Posterior vena cava (tissue), 2 donors: ENCODE measurements around the gene ZNF107. TPM values are rescaled to one million over a fixed set of nuclear protein-coding genes. Genes with fewer than 3 reads are reported as not detected.
"Not testable (repeated sequence)": the region's sequence is repeated elsewhere in the genome, so short reads cannot be mapped to it uniquely, and the experiment has no call there.

ENCODE experiments used
- DNase-seq: peaks from one replicate; pipeline ENCODE4 v3.0.0-alpha.2; 2020; ENCODE audit warnings: low spot score
- intact Hi-C, 2 donors: fragments of 100-400 bp; cut with DNase I; formaldehyde crosslinking; loops; one replicate each; pipeline versions ENCODE4 v1.14.1 to v1.14.2; 2022 to 2023
- total RNA-seq, 2 donors: library from RNA; stranded (reverse); fragmentation: NEBNext Ultra II Directional; extraction: Animal tissue kit (Norgen Biotek cat#: 25700); gene quantifications; one replicate each; pipeline ENCODE4 v1.2.1, GENCODE V29; 2021
- donor health status: DM: yes; HTN: yes; CAD: no.
- donor health status: DM: yes; HTN: yes; CAD: no.

The ZNF107 gene
- total RNA-seq, 2 donors from 2014 or later, result 5.6 to 7.2 TPM

DNA sequence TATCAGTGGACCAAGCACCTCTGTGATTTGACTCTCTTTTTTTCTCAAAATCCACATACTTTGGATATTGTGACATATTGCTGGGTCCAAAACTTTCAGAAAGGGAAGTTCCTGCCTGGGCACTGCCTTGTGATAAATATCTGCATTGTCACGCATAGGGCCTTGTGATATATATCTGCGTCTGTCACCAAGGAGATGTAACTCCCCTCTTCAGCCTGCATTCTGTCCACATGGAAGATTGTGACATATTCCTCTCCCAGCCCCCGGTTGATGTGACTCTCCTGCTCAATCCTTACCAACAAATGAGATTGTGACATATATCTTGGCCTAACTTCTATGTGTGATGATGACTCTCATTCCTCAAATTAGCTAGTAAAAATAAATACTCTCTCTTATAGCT, 25.4 kb upstream of the ZNF107 start:
- no peak for DNase-seq

DNA sequence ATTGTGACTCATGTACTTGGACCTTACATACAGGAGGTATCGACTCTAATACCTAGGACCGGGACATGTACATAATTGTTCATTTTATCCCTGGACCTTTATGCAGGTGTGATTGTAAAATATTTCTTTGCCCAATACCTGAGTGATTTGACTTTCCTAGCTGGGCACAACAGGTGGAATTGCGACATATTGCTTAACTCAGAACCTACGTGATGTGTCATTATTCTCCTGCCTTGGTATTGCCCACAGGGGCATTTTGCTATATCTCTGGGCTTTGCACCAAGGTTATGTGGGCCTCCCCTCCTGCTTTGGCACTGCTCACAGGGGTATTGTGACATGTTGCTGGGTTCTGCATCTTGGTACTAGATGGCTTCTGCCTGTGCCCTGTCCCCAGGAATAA, 23.9 kb upstream of the ZNF107 start:
- intact Hi-C loops, result no loop called here

More for the DNA sequence above, 25.4 kb upstream of the ZNF107 start:
- intact Hi-C loops, result no loop called here

DNA sequence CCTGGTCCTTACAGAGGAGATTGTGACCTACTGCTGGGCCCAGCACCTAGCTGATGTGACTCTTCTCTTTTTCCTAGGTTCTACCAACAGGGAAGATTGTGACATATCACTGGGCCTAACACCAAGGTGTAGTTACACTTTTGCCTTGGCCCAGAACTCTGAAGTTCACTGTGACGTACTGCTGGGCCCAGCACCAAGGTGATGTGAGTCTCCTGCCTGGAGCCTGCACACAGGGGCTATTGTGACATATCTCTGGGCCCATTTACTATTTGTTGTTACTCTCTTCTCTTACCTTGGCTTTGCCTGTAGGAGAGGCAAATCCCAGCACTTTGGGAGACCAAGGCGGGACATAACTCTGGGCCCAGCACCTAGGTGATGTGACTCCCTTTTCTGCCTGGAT, 23.1 kb upstream of the ZNF107 start:
- intact Hi-C loops, result no loop called here
- no peak for DNase-seq

More for the DNA sequence above, 23.9 kb upstream of the ZNF107 start:
- DNase-seq, result no peak

DNA sequence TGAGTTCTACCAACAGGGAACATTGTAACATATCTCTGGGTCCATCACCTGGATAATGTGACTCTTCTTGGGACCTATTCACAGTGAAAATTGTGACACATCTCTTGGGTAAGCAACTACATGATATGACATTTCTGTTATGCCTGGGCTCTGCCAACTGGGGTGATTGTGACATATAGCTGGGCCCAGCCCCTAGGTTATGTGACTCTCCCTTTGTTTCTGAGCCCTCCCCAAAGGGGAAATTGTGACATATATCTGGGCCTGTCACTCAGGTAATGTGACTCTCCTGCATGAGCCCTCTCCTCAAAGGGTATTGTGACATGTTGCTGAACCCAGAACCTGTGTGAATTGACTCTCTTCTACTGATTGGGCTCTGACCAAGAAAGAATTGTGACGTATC, 22.4 kb upstream of the ZNF107 start:
- DNase-seq, result no peak
- intact Hi-C loops, result no loop called here

DNA sequence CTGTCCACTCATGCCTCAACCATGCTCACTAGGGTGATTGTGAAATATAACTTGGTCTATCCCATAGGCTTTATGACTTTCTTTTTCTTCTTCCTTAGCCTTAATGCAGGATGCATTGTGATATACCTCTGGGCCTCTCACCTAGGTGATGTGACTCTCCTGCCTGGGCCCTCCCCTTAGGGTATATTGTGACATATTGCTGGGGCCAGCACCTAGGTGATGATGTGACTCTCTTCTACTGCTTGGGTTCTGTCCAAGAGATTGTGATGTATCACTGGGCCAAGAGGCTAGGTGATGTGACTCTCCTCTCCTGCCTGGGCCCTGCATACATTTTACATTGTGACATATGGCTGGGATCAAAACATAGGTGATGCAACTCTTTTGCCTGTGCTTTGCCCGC, 14.7 kb upstream of the ZNF107 start:
- intact Hi-C loops, result no loop called here
- DNase-seq, result no peak

DNA sequence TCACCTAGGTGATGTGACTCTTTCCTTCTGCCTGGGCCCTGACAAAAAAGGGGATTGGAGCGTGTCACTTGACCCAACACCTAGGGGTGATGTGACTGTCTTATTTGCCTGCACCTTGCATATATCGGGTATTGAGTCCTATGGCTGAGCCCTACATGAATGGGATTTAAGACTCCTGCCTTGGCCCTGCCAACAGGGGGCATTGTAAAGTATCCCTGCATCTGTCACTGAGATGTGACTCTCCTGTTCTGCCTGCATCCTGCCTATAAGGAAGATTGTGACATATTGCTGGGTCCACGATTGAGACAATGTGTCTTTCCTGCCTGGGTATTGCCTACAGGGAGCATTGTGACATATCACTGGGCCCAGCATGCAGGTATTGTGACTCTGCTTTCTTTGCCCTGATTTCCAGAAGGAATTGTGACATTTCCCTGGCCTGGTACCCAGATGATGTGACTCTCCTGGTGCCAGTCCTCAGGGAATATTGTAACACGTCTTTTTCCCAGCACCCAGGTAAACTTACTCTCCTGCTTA, 14.2 kb upstream of the ZNF107 start:
- intact Hi-C loops, result no loop called here
- no peak for DNase-seq

DNA sequence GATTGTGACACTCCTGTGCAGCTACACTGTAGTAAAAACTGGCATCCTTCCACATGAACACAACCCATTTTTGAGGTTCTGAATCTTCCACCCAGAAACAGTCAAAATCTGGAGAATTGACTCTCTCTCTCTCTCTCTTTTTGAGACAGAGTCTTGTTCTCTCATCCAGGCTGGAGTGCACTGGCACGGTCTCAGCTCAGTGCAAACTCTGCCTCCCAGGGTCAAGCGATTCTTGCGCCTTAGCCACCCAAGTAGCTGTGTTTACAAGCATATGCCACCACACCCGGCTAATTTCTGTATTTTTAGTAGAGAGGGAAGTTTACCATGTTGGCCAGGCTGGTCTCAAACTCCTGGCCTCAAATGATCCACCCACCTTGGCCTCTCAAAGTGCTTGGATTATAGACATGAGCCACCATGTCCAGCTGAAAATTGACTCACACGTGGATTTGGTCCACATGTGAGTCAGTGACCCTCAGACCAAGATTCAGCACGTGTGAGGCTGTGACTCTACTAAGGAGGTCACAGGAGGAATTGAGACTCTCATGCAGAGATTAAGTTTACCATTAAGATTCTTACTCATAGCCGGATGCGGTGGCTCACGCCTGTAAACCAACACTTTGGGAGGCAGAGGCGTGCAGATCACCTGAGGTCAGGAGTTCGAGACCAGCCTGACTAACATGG, 12.1 kb upstream of the ZNF107 start:
- intact Hi-C loops, result no loop called here
- DNase-seq, result no peak

DNA sequence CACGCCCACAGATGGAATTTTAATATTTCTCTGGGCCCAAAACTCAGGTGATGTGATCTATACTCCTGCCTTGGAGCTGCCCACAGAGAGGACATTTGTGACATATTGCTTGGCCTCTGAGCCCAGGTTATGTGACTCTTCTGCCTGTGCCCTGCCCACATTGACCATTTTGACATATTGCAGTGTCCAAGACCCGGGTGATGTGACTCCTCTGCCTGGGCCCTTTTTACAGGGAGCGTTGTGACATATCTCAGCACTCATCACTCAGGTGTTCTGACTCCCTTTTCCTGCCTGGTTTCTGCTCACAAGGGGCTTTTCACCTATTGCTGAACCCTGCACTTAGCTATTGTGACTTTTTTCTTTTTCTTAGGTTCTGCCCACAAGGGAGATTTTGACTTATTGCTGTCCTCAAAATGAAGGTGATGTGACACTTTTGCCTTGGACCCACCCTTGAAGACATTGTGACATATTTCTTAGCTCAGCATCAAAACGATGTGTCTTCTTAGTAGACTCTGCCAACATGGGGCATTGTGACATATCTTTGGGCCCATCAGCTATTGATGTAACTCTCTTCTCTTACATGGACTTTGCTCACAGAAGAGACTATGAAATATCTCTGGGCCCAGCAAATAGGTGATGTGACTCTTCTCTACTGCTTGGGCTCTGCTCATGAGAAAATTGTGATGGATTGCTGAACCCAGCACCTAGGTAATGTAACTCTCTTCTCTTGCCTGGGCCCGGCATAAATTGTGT, 11.0 kb upstream of the ZNF107 start:
- DNase-seq, result no peak
- intact Hi-C loops, result no loop called here

DNA sequence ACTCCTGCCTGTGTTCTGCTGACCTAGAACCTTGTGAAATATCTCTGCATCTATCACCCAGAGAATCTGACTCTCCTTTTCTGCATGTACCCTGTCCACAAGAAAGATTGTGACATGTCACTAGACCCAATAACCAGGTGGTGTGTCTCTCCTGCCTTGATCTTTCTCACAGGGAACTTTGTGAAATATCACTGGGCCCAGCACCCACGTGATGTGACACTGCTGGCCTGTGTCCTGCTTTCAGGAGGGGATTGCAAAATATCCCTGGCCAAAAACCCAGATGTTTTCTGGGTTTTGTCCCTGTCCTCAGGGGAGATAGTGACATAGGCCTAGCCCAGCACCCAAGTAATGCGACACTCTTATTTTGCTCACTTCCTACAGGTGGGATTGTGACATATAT, 10.1 kb upstream of the ZNF107 start:
- no peak for DNase-seq
- intact Hi-C loops, result no loop called here

DNA sequence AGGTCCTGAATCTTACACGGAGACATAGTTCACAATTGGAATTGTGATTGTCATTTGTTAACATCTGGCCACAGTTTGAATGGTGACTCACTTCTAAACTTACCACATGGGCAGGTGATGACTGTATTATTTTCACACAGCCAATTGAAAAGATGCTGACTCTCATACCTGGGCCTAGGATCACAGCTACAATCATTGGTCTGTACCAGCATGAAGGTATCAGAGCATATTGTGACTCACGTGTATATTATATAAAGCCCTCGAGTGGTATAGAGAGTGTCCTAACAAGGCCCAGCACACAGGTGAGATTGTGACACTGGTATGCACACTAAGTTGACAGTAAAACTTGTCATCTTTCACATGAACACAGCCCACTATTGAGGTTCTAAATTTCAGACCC, 9.4 kb upstream of the ZNF107 start:
- no peak for DNase-seq
- intact Hi-C loops, result no loop called here

DNA sequence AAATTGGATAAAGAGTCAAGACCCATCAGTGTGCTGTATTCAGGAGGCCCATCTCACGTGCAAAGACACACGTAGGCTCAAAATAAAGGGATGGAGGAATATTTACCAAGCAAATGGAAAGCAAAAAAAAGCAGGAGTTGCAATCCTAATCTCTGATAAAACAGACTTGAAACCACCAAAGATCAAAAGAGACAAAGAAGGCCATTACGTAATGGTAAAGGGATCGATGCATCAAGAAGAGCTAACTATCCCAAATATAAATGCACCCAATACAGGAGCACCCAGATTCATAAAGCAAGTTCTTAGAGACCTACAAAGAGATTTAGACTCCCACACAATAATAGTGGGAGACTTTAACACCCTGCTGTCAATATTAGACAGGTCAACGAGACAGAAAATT, 3.8 kb upstream of the ZNF107 start:
- DNase-seq, intact Hi-C loops: not testable (repeated sequence)

DNA sequence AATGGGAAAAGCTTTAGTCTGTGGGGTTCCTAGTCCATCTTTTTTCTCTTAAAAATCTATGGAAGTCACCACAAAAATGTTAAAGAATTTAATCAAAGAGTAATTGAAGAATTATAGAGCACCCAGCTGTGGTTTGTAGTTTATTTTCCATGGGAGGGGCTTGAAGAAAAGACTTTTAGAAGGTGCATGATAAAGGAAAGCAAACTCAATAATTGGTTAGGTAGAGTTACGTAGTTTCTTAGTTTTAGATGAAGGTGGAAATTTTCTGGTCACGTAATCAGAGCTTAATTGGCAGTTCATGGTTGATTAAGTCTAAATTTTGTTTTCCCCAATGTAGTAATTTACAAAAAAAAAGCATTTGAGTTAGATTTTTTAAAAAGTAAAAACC, 724 bp downstream of the ZNF107 start:
- DNase-seq, result no peak
- intact Hi-C loops, result no loop called here

DNA sequence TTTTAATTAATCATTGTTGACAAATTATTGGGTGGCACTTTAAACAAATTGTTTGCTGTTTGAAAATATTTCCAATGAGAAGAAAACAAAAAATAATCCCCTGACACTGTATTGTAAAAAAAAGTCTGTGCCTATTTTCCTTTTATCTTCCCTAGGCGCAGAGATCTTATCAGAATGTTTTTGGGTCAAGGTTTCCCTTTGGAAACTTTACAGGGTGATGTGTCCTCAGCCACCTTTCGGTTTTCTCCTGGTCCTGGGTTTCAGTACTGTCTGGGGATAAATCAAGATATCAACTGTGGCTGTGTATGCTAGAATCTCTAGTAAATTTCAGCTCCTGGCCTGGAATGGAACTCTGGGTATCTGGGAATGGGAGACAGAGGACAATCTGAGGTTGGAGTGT, 1.4 kb downstream of the ZNF107 start:
- intact Hi-C loops, result no loop called here
- DNase-seq, result no peak

DNA sequence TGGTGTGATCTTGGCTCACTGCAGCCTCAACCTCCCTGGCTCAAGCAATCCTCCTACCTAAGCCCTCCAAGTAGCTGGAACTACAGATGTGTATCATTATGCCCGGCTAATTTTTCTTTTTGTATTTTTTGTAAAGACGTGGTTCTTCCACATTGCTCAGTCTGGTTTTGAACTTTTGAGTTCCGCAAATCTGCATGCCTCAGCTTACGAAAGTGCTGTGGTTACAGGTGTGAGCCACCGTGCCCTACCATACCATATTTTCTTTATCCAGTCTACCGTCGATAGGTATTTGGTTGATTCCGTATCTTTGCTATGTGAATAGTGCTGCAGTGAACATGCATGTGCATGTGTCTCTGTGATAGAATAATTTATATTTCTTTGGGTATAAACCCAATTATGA, 6.5 kb downstream of the ZNF107 start:
- intact Hi-C loops, result no loop called here
- DNase-seq, result no peak

DNA sequence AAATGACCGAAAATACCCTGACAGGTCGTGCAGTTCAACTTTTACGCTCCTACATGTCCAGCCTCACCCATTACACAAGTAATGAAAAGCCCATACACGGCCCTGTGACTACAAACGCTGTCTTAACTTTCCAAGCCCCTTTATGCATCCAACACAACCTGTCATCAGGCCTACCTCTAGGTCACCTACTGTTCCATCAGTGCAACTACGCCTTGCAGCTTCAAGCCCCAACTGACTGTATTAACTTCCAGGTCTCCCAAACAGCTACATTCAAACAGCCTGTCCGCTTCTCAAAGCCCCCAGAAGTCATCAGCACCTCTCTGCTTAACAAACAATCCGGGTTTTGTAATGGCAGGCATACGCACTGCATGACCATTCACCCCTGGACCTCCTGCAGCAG, 19.2 kb downstream of the ZNF107 start:
- no peak for DNase-seq
- intact Hi-C loops, result no loop called here

DNA sequence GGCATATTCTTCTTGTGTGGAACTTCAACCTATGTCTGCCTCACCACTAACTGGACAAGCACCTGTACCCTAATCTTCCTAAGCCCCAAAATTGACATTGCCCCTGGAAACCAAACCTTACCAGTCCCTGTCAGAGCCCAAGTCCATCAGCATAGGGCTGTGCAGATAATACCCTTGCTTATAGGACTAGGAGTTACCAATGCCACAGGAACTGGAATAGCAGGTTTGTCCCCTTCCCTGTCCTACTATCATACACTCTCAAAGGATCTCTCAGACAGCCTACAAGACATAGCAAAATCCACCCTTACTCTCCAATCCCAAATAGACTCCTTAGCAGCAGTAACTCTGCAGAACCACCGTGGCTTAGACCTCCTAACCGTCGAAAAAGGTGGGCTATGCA, 19.8 kb downstream of the ZNF107 start:
- no peak for DNase-seq
- intact Hi-C loops, result no loop called here

DNA sequence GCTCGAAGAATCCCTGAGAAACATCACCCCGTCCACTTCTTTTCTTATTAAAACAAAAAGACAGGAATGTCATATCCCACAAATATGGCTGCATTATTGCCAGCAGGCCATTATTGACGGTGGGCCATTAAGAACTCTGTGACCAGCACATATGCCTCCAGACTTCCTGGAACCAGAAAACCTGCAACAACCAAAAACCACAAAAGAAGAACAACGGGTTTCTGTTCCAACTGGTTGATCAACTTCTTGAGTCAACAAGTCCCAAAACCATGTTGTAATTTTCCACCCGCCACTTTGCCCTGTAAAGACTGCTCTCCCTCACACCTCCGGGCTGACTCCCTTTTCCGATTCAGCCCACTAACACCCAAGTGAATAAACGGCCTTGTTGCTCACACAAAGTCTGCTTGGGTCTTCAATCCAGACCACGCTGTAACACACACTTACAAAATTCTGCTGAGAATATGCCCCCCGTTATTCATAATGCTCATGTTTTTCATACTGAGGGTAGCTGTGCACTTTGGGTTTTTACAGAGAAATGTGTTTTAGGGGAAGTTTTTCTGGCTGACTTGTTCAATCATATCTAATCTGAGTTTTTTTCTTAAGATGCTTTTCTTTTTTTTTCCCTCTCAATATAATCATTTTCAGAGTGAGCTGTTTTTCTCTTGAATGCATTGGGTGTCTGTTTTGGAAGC, 20.7 kb downstream of the ZNF107 start:
- DNase-seq, result no peak
- intact Hi-C loops, result no loop called here

DNA sequence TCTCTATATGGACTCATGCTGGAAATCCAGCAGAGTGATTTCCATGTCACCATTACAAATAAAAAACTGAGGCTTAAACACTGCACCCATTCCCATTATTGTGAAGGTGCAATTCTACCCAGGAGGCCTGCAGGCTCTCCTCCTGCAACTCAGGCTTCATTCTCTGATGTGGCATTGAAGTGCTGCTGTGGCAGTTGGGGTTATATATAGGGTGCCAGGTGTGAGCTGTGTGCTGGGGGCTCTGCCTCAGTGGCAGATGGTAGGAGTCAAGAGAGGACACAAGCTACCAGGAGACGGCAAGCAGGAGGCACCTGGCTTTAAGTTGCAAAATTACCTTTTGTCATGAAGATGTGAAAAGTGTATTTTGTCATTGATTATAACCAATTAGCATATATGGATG, 21.3 kb downstream of the ZNF107 start:
- intact Hi-C loops, result no loop called here
- DNase-seq, result no peak

DNA sequence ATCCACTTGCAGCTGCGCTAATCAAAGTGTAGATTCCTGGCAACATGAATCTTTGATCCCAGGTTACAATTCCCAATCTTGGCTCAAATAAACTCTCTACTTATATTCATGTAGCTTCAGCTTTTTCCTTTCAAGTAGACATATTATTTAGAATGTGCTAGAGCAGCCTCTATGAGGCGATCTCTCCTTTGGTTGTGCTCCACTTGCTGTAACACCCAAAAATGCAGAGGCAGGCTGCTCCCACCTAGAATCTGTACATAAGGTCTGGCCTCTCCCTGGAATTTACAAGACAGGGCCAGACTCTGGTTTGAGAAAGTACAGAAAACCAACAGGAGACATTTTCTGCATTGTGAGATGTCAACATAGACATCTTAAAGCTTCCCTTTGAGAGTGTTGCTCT, 23.1 kb downstream of the ZNF107 start:
- no peak for DNase-seq
- intact Hi-C loops, result no loop called here

DNA sequence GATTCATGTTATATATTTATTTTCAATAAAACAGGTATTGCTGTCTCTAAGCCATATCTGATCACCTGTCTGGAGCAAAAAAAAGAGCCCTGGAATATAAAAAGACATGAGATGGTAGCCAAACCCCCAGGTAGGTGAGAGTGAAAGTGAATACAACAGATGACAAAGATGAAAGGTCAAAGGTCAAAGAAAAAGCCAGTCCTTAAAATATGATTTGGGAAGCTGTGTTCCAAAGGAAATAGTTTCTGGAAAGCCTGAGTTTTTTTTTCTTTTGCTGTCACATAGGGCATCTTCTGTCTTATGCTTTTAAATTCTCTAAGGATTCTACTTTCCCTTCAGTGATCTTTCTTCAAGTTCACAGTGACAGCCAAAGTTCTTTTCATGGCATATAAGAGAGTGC, 25.9 kb downstream of the ZNF107 start:
- intact Hi-C loops, result no loop called here
- DNase-seq, result no peak
